Subcutaneous abdominal adipose tissue (tissue), 5 donors: ENCODE results near the gene PXDN.

Experiments used
- H3K27ac ChIP-seq: one replicate; pipeline ENCODE4 v1.7.0; 2013; ENCODE audit warnings: low read depth, mild to moderate bottlenecking, inconsistent platforms, low read length, moderate library complexity
- H3K27me3 ChIP-seq, 5 donors: one replicate each; pipeline ENCODE4 v1.7.0; 2013; ENCODE audit warnings: low read length in 5 of 5, inconsistent platforms in 1 of 5; ENCODE audit not compliant: control insufficient read depth in 5 of 5, insufficient read depth in 4 of 5
- H3K36me3 ChIP-seq, 5 donors: one replicate each; pipeline ENCODE4 v1.7.0; 2013; ENCODE audit warnings: low read length in 5 of 5; ENCODE audit not compliant: control insufficient read depth in 5 of 5, insufficient read depth in 5 of 5
- H3K4me1 ChIP-seq, 5 donors: one replicate each; pipeline ENCODE4 v1.7.0; 2013; ENCODE audit warnings: low read length in 5 of 5, mild to moderate bottlenecking in 3 of 5, moderate library complexity in 1 of 5; ENCODE audit not compliant: control insufficient read depth in 5 of 5, insufficient read depth in 5 of 5
- H3K4me3 ChIP-seq, 5 donors: one replicate each; pipeline ENCODE4 v1.7.0; 2013; ENCODE audit warnings: low read length in 5 of 5, low read depth in 1 of 5
- H3K9ac ChIP-seq, 5 donors: one replicate each; pipeline ENCODE4 v1.7.0; 2013; ENCODE audit warnings: low read length in 5 of 5, mild to moderate bottlenecking in 4 of 5, moderate library complexity in 3 of 5
- H3K9me3 ChIP-seq, 5 donors: one replicate each; pipeline ENCODE4 v1.7.0; 2013; ENCODE audit warnings: low read length in 5 of 5; ENCODE audit not compliant: control insufficient read depth in 5 of 5
- donor health status: healthy.
- donor health status: healthy.
- donor health status: healthy.
- donor health status: healthy.
- donor health status: healthy.

Gene PXDN

GRCh38 chr2:1642993-1643619, 101.2 kb downstream of the PXDN start:
- no peak overlapping the region for H3K4me3 ChIP-seq
- H3K27ac ChIP-seq = peak overlapping the region; percentile 54
- H3K4me1 ChIP-seq = peaks cover 0 to 38% (median 12%) of the 10 kb centered on the region in 5 donors
- no peaks in the 10 kb centered on the region for H3K9me3 ChIP-seq
- peak overlapping the region in 1 of 5 donors; percentile 11 for H3K9ac ChIP-seq
- no peaks in the 10 kb centered on the region for H3K27me3 ChIP-seq
- H3K36me3 ChIP-seq = peaks cover 6 to 80% (median 69%) of the 10 kb centered on the region in 5 donors

DNA sequence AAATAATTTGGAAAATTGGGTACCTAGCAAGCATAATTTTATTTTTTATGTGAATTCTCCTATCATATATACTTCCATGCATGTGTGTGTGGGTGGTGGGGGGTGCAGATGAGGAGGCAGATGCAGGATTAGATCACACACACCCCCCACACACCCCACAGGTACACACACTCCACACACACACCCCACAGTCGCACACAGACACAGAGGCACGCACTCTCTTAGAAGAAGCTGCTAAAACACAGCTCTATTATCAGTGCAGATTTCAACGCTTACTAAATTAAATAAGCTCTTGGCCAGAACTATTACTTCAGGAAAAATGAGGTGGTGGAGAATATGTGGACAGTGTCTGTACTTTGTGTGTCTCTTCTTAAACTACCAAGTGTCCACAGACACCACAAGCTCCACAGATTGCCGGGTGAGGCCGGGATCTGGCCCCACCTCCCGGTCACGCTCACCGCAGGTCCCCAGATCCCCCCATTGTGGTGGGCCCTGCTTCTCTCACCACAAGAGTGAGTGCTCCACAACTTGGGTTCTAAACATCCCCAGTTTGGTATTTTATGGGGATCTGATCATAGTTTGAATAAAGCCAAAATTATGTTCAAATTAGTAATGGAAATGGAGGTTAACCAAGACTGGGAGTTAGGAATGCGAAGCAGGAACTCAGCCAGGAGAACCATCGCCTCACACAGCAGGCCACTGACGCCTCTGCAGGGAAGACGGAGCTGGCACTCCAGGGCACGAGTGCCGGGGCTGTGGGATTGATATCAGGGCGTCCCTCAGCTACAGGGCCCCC, 102.1 kb downstream of the PXDN start:
- H3K4me1 ChIP-seq = peaks cover 0 to 38% (median 12%) of the 10 kb centered on the region in 5 donors
- H3K36me3 ChIP-seq = peaks cover 6 to 80% (median 69%) of the 10 kb centered on the region in 5 donors
- no peak overlapping the region for H3K4me3 ChIP-seq
- no peaks in the 10 kb centered on the region for H3K9me3 ChIP-seq
- H3K9ac ChIP-seq = no peak overlapping the region
- no peaks in the 10 kb centered on the region for H3K27me3 ChIP-seq
- peak overlapping the region; percentile 54 for H3K27ac ChIP-seq

DNA sequence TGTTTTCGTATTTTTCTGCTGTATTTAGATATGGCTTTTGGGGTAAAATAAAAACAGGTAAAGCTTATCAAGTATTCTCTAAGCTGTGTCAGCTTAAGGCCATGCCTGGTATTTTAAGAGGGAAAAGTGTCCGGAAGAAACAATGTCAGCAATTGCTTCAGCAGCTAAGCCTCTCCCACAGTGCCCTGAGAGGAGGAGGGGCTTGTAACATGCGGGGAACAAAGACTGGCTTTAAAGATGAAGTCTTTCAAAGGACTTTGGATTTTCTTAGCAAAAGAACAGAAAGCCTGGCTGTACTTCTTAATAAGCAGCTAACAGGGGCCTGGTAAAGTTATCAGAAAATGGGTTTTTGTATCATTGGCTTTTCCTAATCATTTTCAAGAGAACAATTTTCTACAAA, 102.8 kb downstream of the PXDN start:
- no peak overlapping the region for H3K9ac ChIP-seq
- no peak overlapping the region for H3K4me3 ChIP-seq
- peak overlapping the region; percentile 54 for H3K27ac ChIP-seq

GRCh38 chr2:1640301-1641135, 103.8 kb downstream of the PXDN start:
- H3K9ac ChIP-seq = no peak overlapping the region
- H3K27ac ChIP-seq = no peak overlapping the region
- H3K4me3 ChIP-seq = no peak overlapping the region
- peaks cover 0 to 25% (median 8%) of the 10 kb centered on the region in 5 donors for H3K4me1 ChIP-seq
- H3K36me3 ChIP-seq = peaks cover 10 to 85% (median 79%) of the 10 kb centered on the region in 5 donors
- H3K9me3 ChIP-seq = no peaks in the 10 kb centered on the region
- no peaks in the 10 kb centered on the region for H3K27me3 ChIP-seq

More for the DNA sequence above, 102.8 kb downstream of the PXDN start:
- Histone ChIP-seq H3K36me3 (peaks cover 6 to 83% (median 74%) of the 10 kb centered on the region in 5 donors), H3K27me3 (no peaks in the 10 kb centered on the region), H3K4me1 (peaks cover 0 to 35% (median 12%) of the 10 kb centered on the region in 5 donors), H3K9me3 (no peaks in the 10 kb centered on the region)

- H3K27me3 ChIP-seq = no peaks in the 10 kb centered on the region
- H3K9ac ChIP-seq = no peak overlapping the region
- no peak overlapping the region for H3K27ac ChIP-seq
- H3K36me3 ChIP-seq = peaks cover 7 to 91% (median 85%) of the 10 kb centered on the region in 5 donors
- peaks cover 0 to 22% (median 8%) of the 10 kb centered on the region in 5 donors for H3K4me1 ChIP-seq
- no peak overlapping the region for H3K4me3 ChIP-seq
- no peaks in the 10 kb centered on the region for H3K9me3 ChIP-seq
These were observed 105.0 kb downstream of the PXDN start for GRCh38 chr2:1639086-1639858.

DNA sequence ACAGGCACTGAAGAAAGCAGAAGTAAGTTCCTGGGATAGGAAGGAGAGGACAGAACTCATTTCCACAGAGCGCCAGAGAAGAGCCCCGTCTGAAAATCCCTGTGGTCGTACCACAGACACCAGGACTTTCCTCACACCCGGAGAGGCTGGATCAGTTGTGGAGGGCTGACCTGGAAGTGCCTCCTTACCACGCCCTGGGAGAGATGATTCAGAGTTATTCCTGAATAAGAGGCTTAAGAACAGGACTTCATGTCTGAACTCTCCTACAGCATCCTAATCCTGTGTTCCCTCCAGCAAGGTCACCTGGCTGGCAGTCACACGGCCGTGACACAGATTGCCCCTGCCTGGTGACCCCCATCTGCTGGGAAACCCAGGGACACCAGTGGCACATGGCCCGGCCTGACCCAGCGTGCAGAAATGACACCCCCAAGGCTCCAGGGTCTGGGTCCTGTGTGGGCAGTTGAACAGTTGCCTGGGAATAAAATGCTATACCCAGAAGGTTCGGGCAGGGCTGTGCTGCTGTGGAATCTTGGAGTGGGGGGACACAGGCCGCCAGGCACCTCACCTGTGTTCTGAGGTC, 105.9 kb downstream of the PXDN start:
- H3K27ac ChIP-seq = no peak overlapping the region
- H3K4me3 ChIP-seq = no peak overlapping the region
- no peaks in the 10 kb centered on the region for H3K9me3 ChIP-seq
- no peak overlapping the region for H3K9ac ChIP-seq
- peaks cover 4 to 91% (median 88%) of the 10 kb centered on the region in 5 donors for H3K36me3 ChIP-seq
- H3K27me3 ChIP-seq = no peaks in the 10 kb centered on the region
- peaks cover 0 to 22% (median 8%) of the 10 kb centered on the region in 5 donors for H3K4me1 ChIP-seq

DNA sequence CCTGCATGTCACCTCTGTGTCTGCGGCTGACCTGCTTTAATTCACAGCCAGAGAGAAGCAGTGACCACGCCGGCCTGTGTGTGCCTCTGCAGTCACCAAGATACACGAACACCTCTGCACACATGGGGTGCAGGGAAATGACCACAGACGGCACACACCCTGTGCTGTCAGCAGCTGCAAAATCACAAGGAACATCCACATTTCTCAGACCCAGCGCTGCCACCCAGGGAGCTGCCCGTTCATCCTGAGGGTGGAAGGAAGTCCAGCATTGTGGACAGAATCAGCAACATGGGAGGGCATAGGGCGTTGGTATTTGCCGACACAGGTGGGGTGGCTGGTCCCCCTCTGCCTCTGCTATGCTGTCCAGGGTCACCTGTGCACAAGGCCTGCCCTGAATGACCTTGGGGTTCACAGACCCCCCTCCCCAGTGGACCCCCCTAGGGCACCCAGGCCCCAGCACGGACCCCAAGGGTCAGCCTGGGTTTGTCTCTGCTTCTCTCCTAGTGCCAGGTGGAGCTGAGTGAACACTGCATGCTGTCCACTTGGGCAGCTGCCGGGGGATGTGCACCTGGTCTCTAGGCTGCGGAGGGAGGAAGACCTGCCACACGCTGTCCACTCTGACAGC, 107.4 kb downstream of the PXDN start:
- H3K9me3 ChIP-seq = no peaks in the 10 kb centered on the region
- no peak overlapping the region for H3K4me3 ChIP-seq
- peaks cover 4 to 91% (median 88%) of the 10 kb centered on the region in 5 donors for H3K36me3 ChIP-seq
- H3K27me3 ChIP-seq = no peaks in the 10 kb centered on the region
- peaks cover 0 to 8% (median 2%) of the 10 kb centered on the region in 5 donors for H3K4me1 ChIP-seq
- H3K9ac ChIP-seq = no peak overlapping the region
- no peak overlapping the region for H3K27ac ChIP-seq

- Histone ChIP-seq H3K9ac (no peak overlapping the region), H3K36me3 (peaks cover 4 to 96% (median 94%) of the 10 kb centered on the region in 5 donors), H3K9me3 (no peaks in the 10 kb centered on the region), H3K27ac (no peak overlapping the region), H3K4me1 (peaks cover 0 to 5% (median 0%) of the 10 kb centered on the region in 5 donors), H3K4me3 (no peak overlapping the region), H3K27me3 (no peaks in the 10 kb centered on the region)
These were observed 108.5 kb downstream of the PXDN start for GRCh38 chr2:1635823-1636222.
